ENCODE results near the gene ZNF440. TPM values are rescaled to one million over a fixed set of nuclear protein-coding genes. Genes with fewer than 3 reads are reported as not detected.

ZNF440 gene
- polyA plus RNA-seq, 2 of the 4 experiments (the other 2 are of a cell fraction): 0.03 TPM; not detected in 1

DNA sequence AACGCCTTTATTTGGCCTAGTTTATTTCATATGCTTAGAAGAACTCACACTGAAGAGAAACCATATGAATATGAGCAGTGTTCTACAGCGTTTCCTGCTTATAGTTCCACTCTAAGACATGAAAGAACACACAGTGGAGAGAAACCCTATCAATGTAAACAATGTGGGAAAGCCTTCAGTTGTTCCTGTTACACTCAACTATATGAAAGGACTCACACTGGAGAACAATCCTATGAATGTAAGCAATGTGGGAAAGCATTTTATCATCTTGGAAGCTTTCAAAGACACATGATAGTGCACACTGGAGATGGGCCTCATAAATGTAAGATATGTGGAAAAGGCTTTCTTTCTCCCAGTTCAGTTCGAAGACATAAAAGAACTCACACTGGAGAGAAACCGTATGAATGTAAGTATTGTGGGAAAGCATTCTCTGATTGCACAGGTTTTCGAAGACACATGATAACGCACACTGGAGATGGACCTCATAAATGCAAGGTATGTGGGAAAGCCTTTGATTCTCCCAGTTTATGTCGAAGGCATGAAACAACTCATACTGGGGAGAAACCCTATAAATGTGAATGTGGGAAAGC lies 33.5 kb upstream of the ZNF440 start:
- peaks cover 10% of the 10 kb centered on the region; the same call in 2 of the 3 replicates for H3K9me3 ChIP-seq
- TF ChIP-seq, protein P1, sequence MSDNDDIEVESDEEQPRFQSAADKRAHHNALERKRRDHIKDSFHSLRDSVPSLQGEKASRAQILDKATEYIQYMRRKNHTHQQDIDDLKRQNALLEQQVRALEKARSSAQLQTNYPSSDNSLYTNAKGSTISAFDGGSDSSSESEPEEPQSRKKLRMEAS (IDR thresholded peaks at IDR 0.05): no peak
- TF ChIP-seq RFX5 (IDR thresholded peaks at IDR 0.05) (no peak), CEBPB (IDR thresholded peaks at IDR 0.05) (no peak), POLR2A (IDR thresholded peaks at IDR 0.05; ENCODE audit: low read length) (no peak), HOXB13 (CRISPR knock-in tag; IDR thresholded peaks at IDR 0.05; ENCODE audit: low read depth) (no peak), RARB (CRISPR knock-in tag; IDR thresholded peaks at IDR 0.05) (no peak), ZSCAN20 (CRISPR knock-in tag; IDR thresholded peaks at IDR 0.05) (no peak), CHD4 (IDR thresholded peaks at IDR 0.05; ENCODE audit: borderline replicate concordance) (no peak)
- TF ChIP-seq, protein P2, sequence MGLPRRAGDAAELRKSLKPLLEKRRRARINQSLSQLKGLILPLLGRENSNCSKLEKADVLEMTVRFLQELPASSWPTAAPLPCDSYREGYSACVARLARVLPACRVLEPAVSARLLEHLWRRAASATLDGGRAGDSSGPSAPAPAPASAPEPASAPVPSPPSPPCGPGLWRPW (IDR thresholded peaks at IDR 0.05): no peak
- 22% methylated on average over 7 of the region's 7 CpGs for WGBS (ENCODE audit: missing lambda C conversion rate)
- ATAC-seq: no peak
- H3K4me3 ChIP-seq: no peak overlapping the region
- POLR2A ChIA-PET: no interaction called here
- no peak overlapping the region for H3K27ac ChIP-seq
- DNase-seq (ENCODE audit: low read depth in 1 of 2, low spot score in 1 of 2): no peak
- CTCF ChIA-PET: no interaction called here
- no peak for FAIRE-seq
- H3K4me1 ChIP-seq: no peaks in the 10 kb centered on the region
- H3K4me2 ChIP-seq: no peak overlapping the region

DNA sequence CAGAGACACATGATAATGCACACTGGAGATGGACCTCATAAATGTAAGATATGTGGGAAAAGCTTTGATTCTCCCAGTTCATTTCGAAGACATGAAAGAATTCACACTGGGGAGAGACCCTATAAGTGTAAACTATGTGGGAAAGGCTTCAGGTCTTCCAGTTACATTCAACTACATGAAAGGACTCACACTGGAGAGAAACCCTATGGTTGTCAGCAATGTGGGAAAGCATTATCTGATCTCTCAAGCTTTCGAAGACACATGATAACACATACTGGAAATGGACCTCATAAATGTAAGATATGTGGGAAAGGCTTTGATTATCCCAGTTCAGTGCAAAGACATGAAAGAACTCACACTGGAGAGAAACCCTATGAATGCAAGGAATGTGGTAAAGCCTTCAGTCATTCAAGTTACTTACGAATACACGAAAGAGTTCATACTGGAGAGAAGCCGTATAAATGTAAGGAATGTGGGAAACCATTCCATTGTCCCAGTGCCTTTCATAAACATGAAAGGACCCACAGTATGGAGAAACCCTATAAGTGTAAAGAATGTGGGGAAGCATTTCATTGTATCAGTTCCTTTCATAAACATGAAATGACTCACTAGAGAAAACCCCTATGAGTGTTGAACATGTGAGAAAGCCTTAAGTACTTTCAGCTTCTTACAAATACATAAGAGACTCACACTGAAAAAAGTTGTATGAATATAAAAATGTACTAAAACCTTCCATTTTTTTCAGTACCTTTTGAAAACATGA lies 32.6 kb upstream of the ZNF440 start:
- TF ChIP-seq BHLHE40 (IDR thresholded peaks at IDR 0.05; ENCODE audit: low read depth, low read length) (no peak), EHF (CRISPR knock-in tag; IDR thresholded peaks at IDR 0.05) (no peak), CBX8 (IDR thresholded peaks at IDR 0.05) (no peak), FOSL2 (IDR thresholded peaks at IDR 0.05) (no peak), FOSL2 (CRISPR knock-in tag; IDR thresholded peaks at IDR 0.05) (no peak), JUN (IDR thresholded peaks at IDR 0.05) (no peak), CHD2 (IDR thresholded peaks at IDR 0.05; ENCODE audit: low read length, partially characterized antibody) (no peak), POLR2AphosphoS2 (conservative IDR thresholded peaks at IDR 0.05; ENCODE audit: low read length) (no peak), ZFP36 (IDR thresholded peaks at IDR 0.05; ENCODE audit: borderline replicate concordance, partially characterized antibody) (no peak), POLR2A (IDR thresholded peaks at IDR 0.05; ENCODE audit: low read length) (no peak), NFE2L2 (conservative IDR thresholded peaks at IDR 0.05; ENCODE audit: low read length) (no peak), FOXS1 (CRISPR knock-in tag; IDR thresholded peaks at IDR 0.05) (no peak), ZC3H11A (IDR thresholded peaks at IDR 0.05) (no peak), SREBF2 (IDR thresholded peaks at IDR 0.05) (no peak), HOXB13 (CRISPR knock-in tag; IDR thresholded peaks at IDR 0.05; ENCODE audit: low read depth) (no peak), EHMT2 (IDR thresholded peaks at IDR 0.05; ENCODE audit: low read depth) (no peak), JUNB (IDR thresholded peaks at IDR 0.05) (no peak)
- TF ChIP-seq, protein P3, sequence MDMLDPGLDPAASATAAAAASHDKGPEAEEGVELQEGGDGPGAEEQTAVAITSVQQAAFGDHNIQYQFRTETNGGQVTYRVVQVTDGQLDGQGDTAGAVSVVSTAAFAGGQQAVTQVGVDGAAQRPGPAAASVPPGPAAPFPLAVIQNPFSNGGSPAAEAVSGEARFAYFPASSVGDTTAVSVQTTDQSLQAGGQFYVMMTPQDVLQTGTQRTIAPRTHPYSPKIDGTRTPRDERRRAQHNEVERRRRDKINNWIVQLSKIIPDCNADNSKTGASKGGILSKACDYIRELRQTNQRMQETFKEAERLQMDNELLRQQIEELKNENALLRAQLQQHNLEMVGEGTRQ (IDR thresholded peaks at IDR 0.05): no peak
- TF ChIP-seq, protein P2 (IDR thresholded peaks at IDR 0.05): no peak
- TF ChIP-seq, protein P1 (IDR thresholded peaks at IDR 0.05): no peak
- no peak for DNase-seq (ENCODE audit: low read depth in 1 of 2, low spot score in 1 of 2)
- WGBS (ENCODE audit: missing lambda C conversion rate): 48% methylated on average over 5 of the region's 5 CpGs
- no peak for FAIRE-seq
- ATAC-seq: no peak
- Histone ChIP-seq H3K27ac (no peak overlapping the region), H3K4me2 (no peak overlapping the region), H3K4me3 (no peak overlapping the region), H3K4me1 (no peaks in the 10 kb centered on the region), H3K9me3 (peaks cover 10% of the 10 kb centered on the region; the same call in 2 of the 3 replicates)
- POLR2A ChIA-PET: no interaction called here
- CTCF ChIA-PET: no interaction called here
